ENCODE measurements around the gene STPG2. TPM values are rescaled to one million over a fixed set of nuclear protein-coding genes. Genes with fewer than 3 reads are reported as not detected.

Gene STPG2
- total and polyA plus RNA-seq, 2 of the 4 experiments (the other 2 are of a cell fraction): not detected

GRCh38 chr4:97786306-97786920 lies 356.9 kb downstream of the STPG2 start:
- Histone ChIP-seq H4K91ac (ENCODE audit: insufficient read depth, low read depth, low read length) (no peak overlapping the region), H3K4me2 (ENCODE audit: low read depth, low read length) (no peak overlapping the region), H2BK20ac (ENCODE audit: low read depth, low read length) (no peak overlapping the region), H3K4me1 (ENCODE audit: control insufficient read depth, insufficient read depth, low read length) (no peaks in the 10 kb centered on the region), H3K36me3 (ENCODE audit: control insufficient read depth, insufficient read depth, low read length) (no peaks in the 10 kb centered on the region), H3K56ac (ENCODE audit: extremely low read depth, insufficient read depth, low read length) (no peak overlapping the region), H3K4ac (ENCODE audit: low read depth, low read length) (no peak overlapping the region), H3K9me3 (ENCODE audit: control insufficient read depth, insufficient read depth, low read length) (no peaks in the 10 kb centered on the region), H2AFZ (replicated peaks; ENCODE audit: low read length, poor library complexity) (no peak overlapping the region), H2AK9ac (replicated peaks; ENCODE audit: low read depth, low read length, poor library complexity) (no peak overlapping the region), H3K23ac (ENCODE audit: low read depth, low read length) (no peak overlapping the region), H3K27me3 (ENCODE audit: control insufficient read depth, insufficient read depth, low read length) (no peaks in the 10 kb centered on the region), H3K9ac (ENCODE audit: low read depth, low read length) (no peak overlapping the region), H3K27ac (ENCODE audit: insufficient read depth, low read length) (no peak overlapping the region), H3K18ac (ENCODE audit: low read depth, low read length) (no peak overlapping the region), H3K4me3 (ENCODE audit: insufficient read depth, low read depth, low read length) (no peak overlapping the region), H4K8ac (ENCODE audit: low read depth in 2 of 2, low read length in 2 of 2) (no peak overlapping the region), H3K79me1 (ENCODE audit: low read depth in 1 of 2, low read length in 2 of 2) (no peaks in the 10 kb centered on the region), H2BK15ac (ENCODE audit: low read depth, low read length) (no peak overlapping the region), H4K20me1 (ENCODE audit: insufficient read depth, low read length) (no peaks in the 10 kb centered on the region), H4K5ac (ENCODE audit: low read depth, low read length) (no peak overlapping the region), H2BK120ac (ENCODE audit: low read depth, low read length) (no peak overlapping the region), H3K9me1 (ENCODE audit: insufficient read depth, low read length) (no peaks in the 10 kb centered on the region), H2BK5ac (ENCODE audit: low read depth, low read length, poor library complexity, severe bottlenecking) (no peak overlapping the region), H3K14ac (replicated peaks; ENCODE audit: low read depth, low read length) (no peak overlapping the region), H2AK5ac (ENCODE audit: low read depth, low read length) (no peak overlapping the region)
- in situ Hi-C loops (cut with MboI; ENCODE audit: low sequenced_read_pairs): no loop called here
- BruUV-seq (replicated peaks): no TSS peak
- DNase-seq (no peak), ATAC-seq (ENCODE audit: low read depth) (no peak)
- WGBS, 2 experiments (ENCODE audit: extremely low coverage in 2 of 2, insufficient read length in 1 of 2): no CpG with 5 or more reads among the region's 3 CpGs
- intact Hi-C loops (cut with micrococcal nuclease): no loop called here
- TF ChIP-seq MAFK (IDR thresholded peaks at IDR 0.05; ENCODE audit: low read depth, low read length): no peak
- TF ChIP-seq MAZ (IDR thresholded peaks at IDR 0.05; ENCODE audit: borderline replicate concordance, low read depth, low read length): no peak
- no peak for TF ChIP-seq CTCF (conservative IDR thresholded peaks at IDR 0.05; ENCODE audit: low read depth, low read length)
- TF ChIP-seq RFX5 (IDR thresholded peaks at IDR 0.05; ENCODE audit: low read depth, low read length): no peak
- TF ChIP-seq BHLHE40 (IDR thresholded peaks at IDR 0.05; ENCODE audit: low read depth, low read length): no peak
- TF ChIP-seq POLR2A (IDR thresholded peaks at IDR 0.05; ENCODE audit: low read depth, low read length): no peak
- no peak for TF ChIP-seq NFE2L2 (IDR thresholded peaks at IDR 0.05; ENCODE audit: low read depth, low read length)
- no peak for TF ChIP-seq MXI1 (IDR thresholded peaks at IDR 0.05; ENCODE audit: borderline replicate concordance, low read depth, low read length)
- no peak for TF ChIP-seq USF2 (IDR thresholded peaks at IDR 0.05; ENCODE audit: low read depth, low read length)
- TF ChIP-seq SMC3 (IDR thresholded peaks at IDR 0.05; ENCODE audit: low read depth, low read length): no peak
- TF ChIP-seq CHD1 (IDR thresholded peaks at IDR 0.05; ENCODE audit: low read depth, low read length): no peak
- no peak for TF ChIP-seq CEBPB (IDR thresholded peaks at IDR 0.05; ENCODE audit: low read depth, low read length)
- no peak for TF ChIP-seq RAD21 (IDR thresholded peaks at IDR 0.05; ENCODE audit: low read length)
- TF ChIP-seq ELK1 (IDR thresholded peaks at IDR 0.05; ENCODE audit: borderline replicate concordance, low read depth, low read length): no peak
- TF ChIP-seq FOS (IDR thresholded peaks at IDR 0.05; ENCODE audit: low read depth, low read length): no peak
- TF ChIP-seq RCOR1 (IDR thresholded peaks at IDR 0.05; ENCODE audit: insufficient replicate concordance, low read length): no peak
- ChIA-PET CTCF (no interaction called here), POLR2A (ENCODE audit: unreplicated experiment) (no interaction called here)
- dilution Hi-C loops (cut with HindIII; ENCODE audit: low sequenced_read_pairs, unreplicated experiment): no loop called here
